ENCODE results near the gene GOT1.
A peak's percentile ranks its signal among the peaks of the same experiment; 100 is the strongest.

GRCh38 chr10:99360934-99361333, 69.5 kb downstream of the GOT1 start:
- TF ChIP-seq CREB1 (CRISPR knock-in tag; IDR thresholded peaks at IDR 0.05; ENCODE audit: low read depth) (no peak), CTCF (conservative IDR thresholded peaks at IDR 0.05; ENCODE audit: low read depth in 2 of 2) (peak in 1 of 2 experiments; percentile 21; a peak in 1 of 4 replicates), EZH2phosphoT487 (IDR thresholded peaks at IDR 0.05; ENCODE audit: unreplicated experiment) (no peak), REST (IDR thresholded peaks at IDR 0.05; ENCODE audit: unreplicated experiment) (no peak)
